DND-41 (cell line): ENCODE results near the gene ZBTB3.

Experiments used
- ATAC-seq: fragments of 200-7000 bp; cut with Tn5 transposase; 3 replicates; pipeline ENCODE4 v1.9.1; 2021; ENCODE audit warnings: low read depth; ENCODE audit not compliant: insufficient read depth
- DNase-seq: peaks from one replicate; pipeline ENCODE4 v3.0.0-alpha.2; 2020
- H2AFZ ChIP-seq: 2 replicates; pipeline ENCODE4 v1.6.0; 2012; ENCODE audit warnings: low read depth, low read length
- H3K27ac ChIP-seq: 2 replicates; pipeline ENCODE4 v1.5.1; 2012; ENCODE audit warnings: low read length, inconsistent platforms
- H3K27me3 ChIP-seq: fragments of 200-600 bp; sonication (generic); 2 replicates; pipeline ENCODE4 v1.6.0; 2012; ENCODE audit warnings: low read length, mild to moderate bottlenecking, inconsistent platforms; ENCODE audit not compliant: insufficient read depth, poor library complexity
- H3K36me3 ChIP-seq: 2 replicates; pipeline ENCODE4 v1.5.1; 2012; ENCODE audit warnings: low read length, inconsistent platforms; ENCODE audit not compliant: insufficient read depth
- H3K4me1 ChIP-seq: 2 replicates; pipeline ENCODE4 v1.5.1; 2012; ENCODE audit warnings: mild to moderate bottlenecking, low read length; ENCODE audit not compliant: insufficient read depth
- H3K4me2 ChIP-seq: 2 replicates; pipeline ENCODE4 v1.6.0; 2012; ENCODE audit warnings: mild to moderate bottlenecking, moderate library complexity, low read length, inconsistent platforms; ENCODE audit not compliant: insufficient read depth
- H3K4me3 ChIP-seq, 2 experiments: fragments of 200-600 bp in 1 of 2; shearing (Covaris generic) in 1 of 2; 2 replicates each; pipeline ENCODE4 v1.5.1; 2012 to 2016; ENCODE audit warnings: inconsistent platforms in 2 of 2, low read length in 2 of 2, mild to moderate bottlenecking in 2 of 2, low read depth in 1 of 2, moderate library complexity in 1 of 2
- H3K79me2 ChIP-seq: 2 replicates; pipeline ENCODE4 v1.6.0; 2012; ENCODE audit warnings: low read length, inconsistent platforms; ENCODE audit not compliant: insufficient read depth
- H3K9ac ChIP-seq: 2 replicates; pipeline ENCODE4 v1.6.0; 2012; ENCODE audit warnings: low read depth, mild to moderate bottlenecking, inconsistent platforms, low read length, moderate library complexity
- H3K9me3 ChIP-seq: 2 replicates; pipeline ENCODE4 v1.5.1; 2012; ENCODE audit warnings: low read length, moderate library complexity, mild to moderate bottlenecking, inconsistent platforms; ENCODE audit not compliant: insufficient read depth, severe bottlenecking
- H4K20me1 ChIP-seq: 2 replicates; pipeline ENCODE4 v1.6.0; 2012; ENCODE audit warnings: low read length; ENCODE audit not compliant: insufficient read depth
- EZH2 ChIP-seq: IDR thresholded peaks from 3 replicates; pipeline ENCODE4 v1.6.1; 2012; ENCODE audit warnings: borderline replicate concordance, low read depth, mild to moderate bottlenecking, moderate library complexity, low read length, inconsistent platforms; ENCODE audit not compliant: severe bottlenecking
- TF ChIP-seq, protein P1 (sequence below): IDR thresholded peaks from 2 replicates; pipeline ENCODE4 v1.5.1; 2012; ENCODE audit warnings: borderline replicate concordance, low read length, moderate library complexity, mild to moderate bottlenecking; ENCODE audit not compliant: poor library complexity, severe bottlenecking; ENCODE audit errors: extremely low read depth

The ZBTB3 gene

GRCh38 chr11:62791501-62792201 lies 37.7 kb upstream of the ZBTB3 start, which contains the start of gene TMEM223:
TSS of gene TMEM223 (minus strand) at chr11:62792006. CDS start at chr11:62791994, 12 bp downstream.
- ATAC-seq: peak; percentile 83

DNA sequence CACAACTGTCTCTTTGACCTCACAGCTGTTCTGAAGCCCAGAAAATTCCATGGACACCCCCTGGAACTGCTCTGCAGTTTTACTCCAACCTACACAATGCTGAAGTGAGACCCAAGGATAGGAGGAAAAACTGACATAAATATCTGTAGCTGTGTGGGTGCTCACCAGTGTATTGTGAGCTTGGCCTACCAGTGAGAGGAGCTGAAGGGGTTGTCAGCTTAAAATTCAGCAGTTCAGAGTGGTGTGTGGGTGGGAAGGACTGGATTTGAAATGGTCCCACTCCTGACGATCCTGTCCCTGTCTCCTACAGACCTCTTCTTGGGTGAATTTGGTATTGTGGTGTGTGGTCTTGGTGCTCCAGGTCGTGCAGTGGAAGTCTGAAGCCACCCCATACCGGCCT lies 35.6 kb upstream of the ZBTB3 start:
- ATAC-seq (no peak), DNase-seq (no peak)
- H3K4me1 ChIP-seq: peaks cover 61% of the 10 kb centered on the region
- peaks cover 60% of the 10 kb centered on the region for H3K79me2 ChIP-seq
- H4K20me1 ChIP-seq: no peaks in the 10 kb centered on the region
- H2AFZ ChIP-seq: no peak overlapping the region
- H3K27ac ChIP-seq: no peak overlapping the region
- TF ChIP-seq, protein P1, sequence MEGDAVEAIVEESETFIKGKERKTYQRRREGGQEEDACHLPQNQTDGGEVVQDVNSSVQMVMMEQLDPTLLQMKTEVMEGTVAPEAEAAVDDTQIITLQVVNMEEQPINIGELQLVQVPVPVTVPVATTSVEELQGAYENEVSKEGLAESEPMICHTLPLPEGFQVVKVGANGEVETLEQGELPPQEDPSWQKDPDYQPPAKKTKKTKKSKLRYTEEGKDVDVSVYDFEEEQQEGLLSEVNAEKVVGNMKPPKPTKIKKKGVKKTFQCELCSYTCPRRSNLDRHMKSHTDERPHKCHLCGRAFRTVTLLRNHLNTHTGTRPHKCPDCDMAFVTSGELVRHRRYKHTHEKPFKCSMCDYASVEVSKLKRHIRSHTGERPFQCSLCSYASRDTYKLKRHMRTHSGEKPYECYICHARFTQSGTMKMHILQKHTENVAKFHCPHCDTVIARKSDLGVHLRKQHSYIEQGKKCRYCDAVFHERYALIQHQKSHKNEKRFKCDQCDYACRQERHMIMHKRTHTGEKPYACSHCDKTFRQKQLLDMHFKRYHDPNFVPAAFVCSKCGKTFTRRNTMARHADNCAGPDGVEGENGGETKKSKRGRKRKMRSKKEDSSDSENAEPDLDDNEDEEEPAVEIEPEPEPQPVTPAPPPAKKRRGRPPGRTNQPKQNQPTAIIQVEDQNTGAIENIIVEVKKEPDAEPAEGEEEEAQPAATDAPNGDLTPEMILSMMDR: no peak
- no peak for TF ChIP-seq EZH2
- no peak overlapping the region for H3K4me3 ChIP-seq
- H3K36me3 ChIP-seq: peaks cover 66% of the 10 kb centered on the region
- no peaks in the 10 kb centered on the region for H3K27me3 ChIP-seq
- H3K4me2 ChIP-seq: peak overlapping the region; percentile 92; the same call in 1 of the 2 replicates
- H3K9ac ChIP-seq: 0 out of 2 replicates have a peak overlapping the region, but pooled peaks have one; percentile 83
- no peaks in the 10 kb centered on the region for H3K9me3 ChIP-seq

More at GRCh38 chr11:62791501-62792201, 37.7 kb upstream of the ZBTB3 start, which contains the start of gene TMEM223:
- Histone ChIP-seq H3K9me3 (no peaks in the 10 kb centered on the region), H3K4me3 (peak within 1 kb of the TSS; percentile 47 to 72), H3K27me3 (no peaks in the 10 kb centered on the region), H3K9ac (peak within 1 kb of the TSS; percentile 78), H3K36me3 (peaks cover 78% of the 10 kb centered on the region), H3K4me1 (peaks cover 51% of the 10 kb centered on the region), H2AFZ (peak within 1 kb of the TSS; percentile 71), H4K20me1 (no peaks in the 10 kb centered on the region), H3K4me2 (peak within 1 kb of the TSS; percentile 92), H3K79me2 (peaks cover 54% of the 10 kb centered on the region), H3K27ac (peak within 1 kb of the TSS; percentile 73)
- no peak for TF ChIP-seq EZH2
- TF ChIP-seq, protein P1: no peak
- peak; percentile 91 for DNase-seq

DNA sequence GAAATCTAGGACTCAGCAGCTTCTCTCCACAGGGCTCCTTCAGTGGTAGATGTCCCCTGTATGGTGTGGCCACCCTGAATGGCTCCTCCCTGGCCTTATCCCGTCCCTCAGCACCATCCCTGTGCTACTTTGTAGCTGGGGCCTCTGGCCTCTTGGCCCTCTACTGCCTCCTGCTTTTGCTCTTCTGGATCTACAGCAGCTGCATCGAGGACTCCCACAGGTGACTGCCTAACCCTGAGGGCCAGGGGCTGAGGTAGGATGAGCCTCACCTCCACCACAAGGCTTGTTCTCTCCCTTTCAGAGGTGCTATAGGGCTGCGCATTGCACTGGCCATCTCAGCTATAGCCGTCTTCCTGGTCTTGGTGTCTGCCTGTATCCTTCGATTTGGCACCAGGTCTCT lies 35.0 kb upstream of the ZBTB3 start:
- Histone ChIP-seq H3K36me3 (peaks cover 60% of the 10 kb centered on the region), H3K4me1 (peaks cover 61% of the 10 kb centered on the region), H3K27me3 (no peaks in the 10 kb centered on the region), H3K9me3 (no peaks in the 10 kb centered on the region), H3K79me2 (peaks cover 59% of the 10 kb centered on the region), H3K4me2 (peak overlapping the region; percentile 92), H3K27ac (no peak overlapping the region), H4K20me1 (no peaks in the 10 kb centered on the region), H3K4me3 (peak overlapping the region in 1 of 2 experiments; percentile 93; a peak in 2 of 4 replicates), H3K9ac (peak overlapping the region; percentile 83; the same call in 1 of the 2 replicates), H2AFZ (no peak overlapping the region)
- no peak for DNase-seq
- TF ChIP-seq EZH2: no peak
- TF ChIP-seq, protein P1: peak; percentile 13
- no peak for ATAC-seq
